OCI-M2 (cell line): Measurements from ENCODE around the gene IFNG-AS1.
A peak's percentile ranks its signal among the peaks of the same experiment; 100 is the strongest.

Source experiments
- DNase-seq: peaks from one replicate; lab custom pipeline; 2025; ENCODE audit not compliant: unreplicated experiment; lab: John Stamatoyannopoulos, UW

The IFNG-AS1 gene

DNA sequence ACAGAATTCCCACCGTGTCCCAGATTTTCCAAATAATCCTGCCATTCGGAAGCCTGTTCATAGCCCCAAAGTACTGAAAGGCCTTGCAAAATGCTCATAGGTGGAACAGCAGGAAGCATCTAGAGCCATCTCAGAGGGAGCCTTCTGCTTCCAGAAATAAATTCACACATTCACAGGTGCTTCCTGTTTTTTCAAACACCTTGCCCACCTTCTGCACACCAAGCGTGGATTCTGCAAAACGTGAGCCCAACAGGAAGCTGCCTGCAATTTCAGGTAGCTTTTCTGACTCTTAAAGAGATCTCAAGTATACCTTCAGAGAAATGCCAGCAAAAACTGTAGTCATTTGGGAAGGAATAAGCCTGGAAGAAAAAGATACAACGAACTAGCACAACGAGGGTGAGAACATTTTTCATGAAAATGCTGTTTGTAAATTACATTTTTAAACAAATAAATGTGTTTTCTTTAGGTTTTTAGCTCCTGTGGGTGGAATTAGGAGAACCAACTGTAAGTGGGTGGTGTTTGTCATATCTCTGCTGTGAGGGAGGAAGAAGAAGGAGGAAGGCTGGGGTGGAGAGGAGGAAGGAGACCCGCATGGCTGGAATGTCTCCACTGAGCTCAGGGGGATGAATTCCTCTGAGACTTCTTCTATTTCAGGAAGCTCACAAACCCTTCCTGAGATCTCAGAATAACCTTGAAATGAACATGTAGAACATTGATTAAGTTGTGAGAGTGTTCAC, at the start of gene IFNG-AS1:
Gene IFNG-AS1 (plus strand): TSS at position 264 of the 737 bp plus-strand sequence.
- no peak for DNase-seq

DNA sequence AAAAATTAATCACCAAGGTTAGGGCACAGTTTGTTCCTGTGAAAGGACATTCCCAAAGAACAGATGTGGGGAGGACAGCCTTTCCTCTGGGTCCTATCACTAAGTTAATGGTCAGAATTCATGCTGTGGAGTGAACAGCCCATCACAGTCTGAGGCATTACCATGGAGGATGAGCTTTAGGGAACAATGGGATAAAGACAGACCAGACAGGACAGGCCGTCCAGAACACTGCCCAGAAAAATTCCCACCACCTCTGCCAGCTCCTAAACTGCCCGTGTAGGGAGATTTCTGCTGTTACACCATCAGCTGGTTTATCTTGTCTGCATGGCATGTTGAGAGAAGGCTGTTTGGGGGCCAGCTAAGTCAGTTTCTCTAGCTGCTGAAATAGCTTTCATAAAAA, 49.6 kb upstream of the IFNG-AS1 start:
- no peak for DNase-seq

DNA sequence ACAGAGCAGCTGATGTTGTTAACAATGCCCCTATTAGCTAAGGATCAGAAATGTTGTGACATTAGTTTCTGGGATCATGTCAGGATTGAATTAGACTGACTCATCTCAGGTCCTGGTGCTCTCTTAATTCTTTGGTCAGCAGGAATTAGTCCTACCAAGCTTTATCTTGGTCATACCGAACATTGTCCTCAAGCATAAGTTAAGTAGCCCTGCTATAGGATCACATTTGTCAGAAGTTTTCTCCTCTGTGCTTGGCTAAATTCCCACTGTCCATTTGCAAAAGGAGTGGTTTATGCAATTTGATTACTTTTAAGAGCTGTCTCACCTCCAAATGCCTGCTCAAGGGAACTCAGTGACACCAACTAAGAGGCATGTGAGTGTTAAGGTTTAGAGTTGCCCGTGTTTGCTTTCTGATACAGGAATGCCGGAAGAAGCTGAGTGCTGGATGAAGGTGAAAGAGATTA, 48.4 kb upstream of the IFNG-AS1 start:
- no peak for DNase-seq

DNA sequence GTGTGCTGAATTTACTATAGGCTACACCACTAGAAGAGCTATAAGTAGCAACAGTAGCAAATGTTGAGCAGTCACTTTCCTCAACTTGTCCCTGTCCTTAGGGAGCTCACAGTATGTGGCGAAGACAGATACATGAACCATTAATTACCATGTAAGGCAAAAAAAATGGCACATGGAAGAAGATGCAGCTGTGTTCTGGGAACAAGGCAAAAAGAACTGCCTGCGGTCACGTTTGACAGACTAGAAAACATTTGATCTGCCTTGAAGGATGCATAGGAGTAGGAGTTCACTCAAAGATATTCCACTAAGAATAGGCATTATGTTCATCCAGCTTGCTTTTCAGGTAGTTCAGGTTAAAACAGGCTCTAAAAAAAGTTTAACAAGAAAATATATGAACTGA, 46.5 kb upstream of the IFNG-AS1 start:
- no peak for DNase-seq

DNA sequence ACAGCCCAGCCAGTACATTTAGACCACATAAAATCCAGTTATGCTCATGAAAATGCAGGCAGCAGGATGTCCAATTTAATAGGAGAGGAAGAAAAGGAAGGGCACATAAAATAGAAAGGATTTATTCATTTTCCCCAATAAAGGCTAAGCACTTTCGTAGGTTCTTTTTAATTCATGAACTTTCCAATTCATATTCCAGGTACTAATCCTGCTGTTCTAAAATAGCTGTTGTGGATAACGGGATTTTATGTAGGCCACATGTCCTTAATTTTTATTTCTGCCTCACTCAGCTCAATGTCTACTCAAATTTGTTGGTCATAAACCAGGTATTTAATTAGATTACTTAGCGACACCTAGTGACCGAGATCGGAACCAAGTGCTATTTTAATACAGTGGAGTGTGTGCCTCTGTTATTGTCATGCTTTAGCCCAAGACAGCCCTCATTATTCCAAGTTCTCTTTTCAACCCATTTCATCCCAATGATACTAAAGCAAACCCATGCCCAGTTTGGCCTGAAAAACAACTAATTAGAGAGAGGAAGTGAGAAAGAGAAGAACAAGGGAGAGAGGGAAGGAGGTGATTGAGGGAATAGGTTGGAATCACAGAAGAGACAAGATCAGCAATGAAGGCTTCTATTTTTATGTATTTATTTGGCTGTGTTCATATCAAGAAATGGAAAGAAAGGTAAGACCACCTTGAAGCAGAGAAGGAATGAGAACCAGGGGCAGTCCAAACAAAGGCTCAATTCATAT, 45.9 kb upstream of the IFNG-AS1 start:
- peak; percentile 35 for DNase-seq

DNA sequence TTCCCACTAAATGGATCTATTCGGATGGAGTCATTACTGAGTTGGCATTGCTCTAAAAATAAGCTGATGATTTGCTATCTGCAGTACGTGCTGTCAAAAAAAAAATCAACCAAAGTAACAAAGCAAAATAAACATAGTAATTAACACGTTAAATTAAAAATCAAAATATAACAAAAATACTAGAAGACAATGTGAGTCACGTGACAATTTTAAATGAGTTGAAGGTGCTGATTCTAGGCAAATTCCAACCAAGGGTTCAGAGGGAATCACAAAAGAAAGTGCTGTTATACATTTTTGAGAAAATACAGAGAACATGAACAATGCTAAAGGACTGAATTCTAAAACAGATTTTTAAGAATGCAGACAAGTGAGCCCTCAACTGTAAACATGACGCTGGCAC, 45.2 kb upstream of the IFNG-AS1 start:
- no peak for DNase-seq

DNA sequence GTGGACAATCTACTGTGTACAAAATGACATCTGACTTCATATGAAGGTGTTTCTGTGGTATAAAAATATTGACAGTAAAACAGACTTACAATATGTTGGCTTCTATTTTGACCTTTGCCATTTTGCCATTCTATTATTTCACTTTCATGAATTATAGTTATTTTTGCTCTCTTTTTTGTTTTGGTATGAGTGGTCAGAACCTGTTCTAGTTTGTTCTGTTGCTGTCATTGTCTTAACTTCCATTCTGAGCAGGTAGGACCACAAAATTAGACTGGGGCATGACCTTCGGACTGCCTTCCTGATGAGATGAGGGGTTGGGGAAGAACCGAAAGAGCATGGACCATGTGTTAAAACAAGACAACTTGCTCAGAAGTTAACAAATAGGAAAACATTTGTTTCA, 36.5 kb upstream of the IFNG-AS1 start:
- no peak for DNase-seq

DNA sequence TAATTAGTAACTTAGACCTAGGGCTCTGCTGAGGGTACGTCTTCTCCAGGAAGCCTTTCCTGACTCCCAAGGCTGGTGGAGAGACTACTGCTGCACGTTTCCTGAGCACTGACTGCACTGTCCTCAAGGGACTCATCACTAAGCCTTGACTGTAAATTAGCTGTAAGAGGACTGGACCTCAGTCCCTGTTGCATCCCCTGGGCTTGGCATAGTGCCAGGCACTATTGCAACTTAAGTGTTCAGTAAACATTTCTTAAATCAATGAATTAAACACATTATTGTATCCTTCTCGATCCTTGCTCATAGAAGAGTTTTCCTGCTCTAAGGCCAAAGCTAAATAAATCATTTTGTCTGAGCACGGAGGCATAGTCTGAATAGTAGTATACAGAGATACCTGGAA, 31.9 kb upstream of the IFNG-AS1 start:
- DNase-seq, result no peak

DNA sequence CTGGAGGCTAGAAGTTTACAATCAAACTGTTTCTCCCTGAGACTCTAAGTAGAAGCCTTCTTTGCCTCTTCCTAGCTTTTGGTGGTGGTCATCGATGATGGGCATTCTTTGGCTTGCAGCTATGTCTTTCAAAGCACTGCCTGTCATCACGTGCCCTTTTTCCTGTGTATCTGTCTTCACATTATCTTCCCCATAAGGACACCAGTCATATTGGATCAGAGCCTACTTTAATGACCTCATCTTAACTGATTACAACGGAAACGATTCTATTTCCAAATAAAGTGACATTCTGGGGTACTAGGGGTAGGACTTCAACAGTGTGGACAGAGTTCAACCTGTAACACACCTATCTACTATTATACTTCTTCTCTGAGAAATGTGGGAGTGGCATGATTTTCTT, 31.1 kb upstream of the IFNG-AS1 start:
- no peak for DNase-seq

DNA sequence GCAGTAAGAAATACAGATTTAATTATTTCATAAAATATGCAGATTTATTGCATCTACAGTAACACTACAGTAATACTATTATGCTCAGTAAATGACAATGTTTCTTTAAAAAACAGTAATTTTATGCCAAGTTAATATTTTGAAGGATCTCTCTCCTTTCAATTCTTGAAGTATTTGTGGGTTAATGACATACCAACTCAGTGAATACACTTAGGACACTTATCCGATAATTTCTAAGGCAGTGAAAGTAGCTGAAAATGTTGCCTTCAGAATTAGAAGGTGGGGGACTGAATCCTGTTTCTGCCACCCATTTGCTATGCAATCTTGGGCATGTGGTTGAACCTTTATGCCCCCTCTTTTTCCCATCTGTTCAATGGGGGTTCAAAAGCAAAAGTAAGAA, 24.8 kb upstream of the IFNG-AS1 start:
- no peak for DNase-seq

DNA sequence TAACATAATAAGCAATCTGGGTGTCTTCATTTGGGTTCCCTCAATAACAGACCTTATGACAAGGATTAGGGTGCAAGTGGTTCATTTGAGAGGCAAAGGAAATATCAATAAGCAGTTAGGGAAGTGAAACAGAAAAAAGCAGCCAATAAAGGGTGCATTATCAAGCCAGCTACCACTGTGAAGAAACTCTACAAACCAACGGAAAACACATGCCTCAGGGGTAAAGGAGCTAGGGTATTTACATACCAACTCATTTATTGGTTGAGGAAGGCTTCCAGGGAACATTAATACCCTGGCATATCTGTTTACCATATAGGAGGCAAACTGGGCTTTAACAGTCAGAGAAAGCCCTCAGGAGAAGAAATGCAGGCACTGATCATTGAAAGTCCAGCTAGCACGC, 22.7 kb upstream of the IFNG-AS1 start:
- no peak for DNase-seq

DNA sequence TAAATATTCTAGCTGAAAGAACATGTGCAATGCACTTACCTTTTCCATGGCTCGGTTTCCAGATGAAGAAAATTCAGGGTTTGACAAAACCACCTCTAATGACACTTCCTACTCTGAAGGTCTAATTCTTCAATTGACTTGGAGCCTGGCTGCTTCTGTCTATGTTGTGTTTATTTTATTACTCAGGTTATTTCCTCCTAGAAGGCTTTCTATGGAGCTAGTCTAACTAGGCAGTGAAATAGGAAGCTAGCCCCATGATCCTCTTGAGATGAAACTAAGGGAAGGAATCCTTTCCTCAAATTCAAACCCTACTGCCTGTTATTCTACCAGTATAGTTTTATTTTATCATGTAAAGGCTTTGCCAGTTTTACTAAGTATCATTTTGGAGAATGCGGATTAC, 20.9 kb upstream of the IFNG-AS1 start:
- no peak for DNase-seq

DNA sequence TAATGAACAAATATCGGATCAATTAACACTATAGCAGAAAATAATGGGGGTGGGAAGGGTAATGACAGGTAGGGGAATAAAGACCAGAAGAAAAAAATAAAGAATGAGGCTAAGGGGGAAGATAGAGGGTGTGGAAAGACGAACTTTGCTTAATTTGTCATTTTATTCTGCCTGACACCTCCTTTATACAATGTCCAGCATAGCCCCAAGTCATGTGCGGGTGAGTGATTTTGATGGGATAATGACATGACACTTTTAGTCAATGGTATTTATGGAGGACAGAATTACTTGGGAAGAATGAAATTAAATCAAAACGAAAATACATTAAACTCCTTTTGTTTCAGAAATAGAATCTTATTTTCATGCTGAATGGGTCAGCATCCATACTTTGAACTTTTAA, 20.5 kb upstream of the IFNG-AS1 start:
- DNase-seq, result no peak

DNA sequence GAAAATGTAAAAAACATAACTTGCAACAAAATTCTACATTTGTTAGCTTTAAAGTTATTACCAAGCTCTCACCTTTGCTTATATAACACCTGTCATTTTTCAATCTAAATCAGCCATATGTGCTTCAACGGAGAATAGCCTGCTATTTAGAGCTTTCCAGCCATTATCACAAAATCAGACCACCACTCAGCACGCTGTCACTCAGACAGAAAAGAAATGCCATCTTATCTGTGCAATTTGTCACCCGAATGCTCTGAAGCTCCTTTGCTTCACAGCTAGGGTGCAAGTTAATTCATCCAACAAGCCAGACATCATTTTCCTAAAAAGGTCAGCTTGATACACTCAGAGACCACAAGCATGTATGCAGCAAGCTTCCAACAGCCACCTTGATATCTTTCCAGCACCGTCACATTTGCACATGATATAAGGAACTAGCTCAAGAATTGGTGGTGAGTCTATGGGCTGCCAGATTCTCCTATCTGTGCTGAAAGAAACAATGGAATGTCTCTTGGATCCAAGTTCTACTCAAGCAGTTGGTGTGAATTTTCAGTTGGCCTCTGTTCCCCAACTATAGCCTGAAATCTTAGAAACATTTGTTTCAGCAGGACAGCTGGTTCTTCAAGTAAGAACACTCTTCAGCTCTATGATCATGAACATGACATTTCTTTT, 20.0 kb upstream of the IFNG-AS1 start:
- no peak for DNase-seq

DNA sequence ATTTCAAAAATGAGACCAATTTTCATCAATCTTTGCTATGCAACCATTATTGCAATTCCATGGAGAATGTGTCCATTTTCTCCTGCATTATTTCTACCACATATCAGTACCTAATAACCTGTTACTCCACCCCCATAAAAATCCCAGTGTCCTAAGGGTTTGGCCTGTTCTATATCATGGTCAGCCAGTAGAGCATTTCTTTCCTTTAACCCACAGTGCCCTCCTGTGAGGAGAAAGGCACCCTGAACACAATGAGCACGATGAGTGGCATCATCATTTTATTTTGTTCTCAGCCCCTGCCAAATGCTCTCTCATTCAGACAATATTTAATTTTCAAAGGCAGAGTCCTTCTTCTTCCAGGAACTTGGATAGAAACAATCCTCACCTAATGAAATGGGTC, 11.6 kb upstream of the IFNG-AS1 start:
- DNase-seq, result no peak

DNA sequence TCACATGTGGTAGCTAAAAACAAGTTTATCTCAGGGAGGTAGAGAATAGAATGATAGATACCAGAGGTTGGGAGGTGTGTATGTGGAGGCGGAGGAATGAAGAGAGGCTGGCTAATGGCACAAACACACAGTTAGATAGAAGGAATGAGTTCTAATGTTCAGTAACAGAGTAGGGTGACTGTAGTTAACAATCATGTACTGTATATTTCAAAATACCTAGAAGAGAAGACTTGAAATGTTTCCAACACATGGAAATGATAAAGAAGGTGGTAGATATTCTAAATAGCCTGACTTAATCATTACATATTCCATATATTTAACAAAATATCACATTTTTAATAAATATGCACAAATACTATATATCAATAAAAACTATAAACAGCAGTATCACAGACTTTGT, 8.9 kb upstream of the IFNG-AS1 start:
- no peak for DNase-seq

DNA sequence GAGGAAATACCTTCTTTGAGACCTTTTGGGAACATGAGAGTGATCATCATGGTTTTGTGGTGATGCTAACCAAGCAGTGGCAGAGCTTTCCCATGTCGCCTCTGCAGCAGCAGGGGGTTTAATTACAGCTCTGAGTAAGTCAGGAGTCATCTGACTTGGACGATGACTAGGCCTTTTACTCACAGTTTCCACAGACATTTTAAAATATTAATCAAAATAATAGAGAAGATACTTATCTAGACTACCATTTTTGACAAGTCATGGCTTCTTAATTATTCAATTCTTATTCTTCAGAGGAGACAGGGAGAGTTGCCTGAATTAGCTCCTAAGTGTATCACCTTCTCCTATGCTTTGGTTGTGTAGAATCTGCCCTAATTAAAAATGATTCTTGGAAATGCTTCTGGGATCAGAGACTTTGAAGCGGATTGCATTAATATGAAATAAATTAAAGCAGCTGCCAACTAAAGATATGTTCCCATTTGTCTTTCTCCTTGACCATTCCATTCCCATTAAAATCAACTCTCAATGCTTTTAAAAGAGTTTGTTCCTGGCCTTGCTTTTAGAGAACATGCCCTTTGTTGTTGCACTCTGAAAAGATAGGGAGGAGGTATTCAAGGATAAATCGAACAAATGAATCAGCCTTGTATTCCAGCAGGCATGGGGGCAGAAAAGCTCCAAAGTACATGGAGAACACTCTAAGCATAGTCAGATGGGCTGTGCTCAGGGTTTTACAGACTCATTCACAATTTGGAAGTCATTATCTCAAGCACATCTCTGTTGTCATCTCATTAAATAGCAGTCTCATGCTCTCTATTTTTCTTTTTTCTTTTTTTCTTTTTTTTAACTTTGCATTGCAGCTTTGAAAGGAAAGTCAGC, 7.7 kb upstream of the IFNG-AS1 start:
- DNase-seq, result no peak

DNA sequence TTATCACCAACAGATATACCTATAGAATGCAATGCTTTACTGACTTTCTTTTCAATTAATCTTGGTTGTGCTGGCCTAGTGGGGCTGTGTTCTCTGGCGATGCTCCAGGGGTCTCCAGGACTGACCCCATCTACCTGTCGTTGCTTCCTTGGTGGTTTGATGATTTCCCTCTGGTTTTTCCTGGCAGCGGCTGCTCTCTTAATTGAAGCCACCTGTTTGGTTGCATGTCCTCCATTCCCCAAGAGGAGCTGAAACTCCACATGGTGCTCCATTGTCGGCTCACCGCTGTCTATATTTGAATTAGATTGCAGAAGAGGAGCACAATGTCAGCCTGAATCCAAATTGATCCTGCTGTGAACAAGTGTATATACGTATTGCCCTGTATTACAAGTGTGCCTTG, 7.1 kb upstream of the IFNG-AS1 start:
- no peak for DNase-seq

DNA sequence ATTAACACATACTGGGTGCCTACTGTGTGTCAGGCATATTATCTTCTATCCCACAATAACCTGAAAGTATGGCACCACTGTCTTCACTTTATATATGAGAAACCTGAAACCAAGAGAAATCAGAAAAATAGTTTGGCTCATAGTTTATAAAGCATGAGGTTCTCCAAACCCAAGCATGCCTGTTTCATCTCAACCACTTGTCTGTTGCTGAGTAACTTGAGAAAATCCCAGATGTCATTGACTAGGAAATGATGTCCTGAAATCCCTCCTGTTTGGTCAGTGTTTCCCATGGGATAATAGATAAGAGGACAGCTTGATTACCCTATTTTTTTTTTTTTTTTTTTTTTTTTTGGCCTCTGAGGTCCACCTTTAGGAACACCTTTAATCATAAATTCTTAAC, 2.6 kb upstream of the IFNG-AS1 start:
- DNase-seq, result no peak

DNA sequence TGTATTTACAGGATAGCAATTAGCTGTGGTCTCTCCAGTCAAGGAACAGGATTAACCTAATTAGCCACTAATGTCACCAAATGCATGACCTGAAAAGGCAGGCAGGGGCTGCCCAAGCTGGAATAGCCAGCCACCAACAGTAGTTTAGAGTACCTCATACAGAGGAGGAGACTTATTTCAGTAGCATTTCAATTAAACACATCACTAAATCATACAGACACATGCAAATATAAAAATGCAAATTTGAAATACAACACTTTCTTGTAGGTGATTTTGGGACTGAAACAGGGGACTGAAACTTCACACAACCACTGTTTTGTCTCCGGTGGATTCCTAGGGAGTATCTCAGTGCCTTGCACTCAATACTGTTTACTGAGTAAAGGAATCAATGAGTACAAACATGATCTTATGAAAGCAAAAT, 636 bp upstream of the IFNG-AS1 start:
- DNase-seq, result no peak

DNA sequence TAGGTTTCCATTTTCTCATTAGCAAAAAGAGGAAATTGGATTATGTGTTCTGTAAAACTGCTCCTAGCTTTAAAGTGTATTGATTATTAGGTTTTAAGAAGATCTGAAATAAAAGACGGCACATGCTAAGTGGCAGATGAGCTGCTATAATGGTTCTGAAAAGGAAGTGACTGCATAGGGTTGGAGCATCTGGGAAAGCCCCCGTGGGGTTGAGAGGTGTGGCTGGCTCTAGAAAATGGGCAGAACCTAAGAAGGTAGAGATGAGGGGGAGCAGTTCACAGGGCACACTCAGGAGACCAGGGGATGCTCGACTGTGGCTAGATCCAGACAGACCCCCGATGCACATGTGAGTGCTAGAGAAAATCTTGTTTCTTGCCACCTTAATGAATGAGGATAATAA, 1.9 kb downstream of the IFNG-AS1 start:
- no peak for DNase-seq
